Chondrocyte (in vitro differentiated cells): ENCODE measurements around the gene SENP2. TPM values are rescaled to one million over a fixed set of nuclear protein-coding genes. Genes with fewer than 3 reads are reported as not detected.
"Not testable (repeated sequence)": the region's sequence is repeated elsewhere in the genome, so short reads cannot be mapped to it uniquely, and the experiment has no call there.

Experiments
- DNase-seq: peaks from one replicate; pipeline ENCODE4 v3.0.0; 2021; ENCODE audit warnings: mixed read lengths, low spot score
- H3K27ac Mint-ChIP-seq: one replicate; pipeline ENCODE4 v1.8.0; 2021; ENCODE audit warnings: mild to moderate bottlenecking, moderate library complexity, mixed read lengths; ENCODE audit not compliant: unreplicated experiment
- H3K27me3 Mint-ChIP-seq: 2 replicates; pipeline ENCODE4 v1.8.0; 2021; ENCODE audit warnings: low read depth, mixed read lengths
- H3K36me3 Mint-ChIP-seq: 2 replicates; pipeline ENCODE4 v1.8.0; 2021; ENCODE audit warnings: low read depth, mixed read lengths
- H3K4me1 Mint-ChIP-seq: 2 replicates; pipeline ENCODE4 v1.8.0; 2021; ENCODE audit warnings: low read depth, mild to moderate bottlenecking, mixed read lengths
- H3K4me3 Mint-ChIP-seq: one replicate; pipeline ENCODE4 v1.8.0; 2021; ENCODE audit warnings: mild to moderate bottlenecking, moderate library complexity, mixed read lengths; ENCODE audit not compliant: unreplicated experiment
- H3K9me3 Mint-ChIP-seq: 2 replicates; pipeline ENCODE4 v1.8.0; 2021; ENCODE audit warnings: low read depth, mixed read lengths
- CTCF ChIP-seq: fragments of 200-600 bp; sonication (generic); IDR thresholded peaks from 2 replicates; pipeline ENCODE4 v1.5.0; 2021; ENCODE audit warnings: antibody characterized with exemption, mild to moderate bottlenecking, moderate library complexity
- total RNA-seq: library from RNA; stranded (reverse); gene quantifications from 3 replicates; pipeline ENCODE4 v1.2.1, GENCODE V29; 2021

Gene SENP2
- total RNA-seq, 1 donor from 2014 or later = 41.2 TPM

GRCh38 chr3:185575108-185575869 lies 10.8 kb upstream of the SENP2 start:
- H3K4me1 Mint-ChIP-seq, H3K27me3 Mint-ChIP-seq, H3K4me3 Mint-ChIP-seq, H3K27ac Mint-ChIP-seq, H3K36me3 Mint-ChIP-seq, DNase-seq: not testable (repeated sequence)
- H3K9me3 Mint-ChIP-seq = peaks cover 17% of the 10 kb centered on the region
- TF ChIP-seq CTCF = peak; percentile 80

GRCh38 chr3:185582236-185582635 lies 3.9 kb upstream of the SENP2 start:
- TF ChIP-seq CTCF = no peak
- no peaks in the 10 kb centered on the region for H3K9me3 Mint-ChIP-seq
- H3K36me3 Mint-ChIP-seq = no peaks in the 10 kb centered on the region
- peaks cover 15% of the 10 kb centered on the region for H3K4me1 Mint-ChIP-seq
- H3K27me3 Mint-ChIP-seq = no peaks in the 10 kb centered on the region
- no peak overlapping the region for H3K4me3 Mint-ChIP-seq
- no peak for DNase-seq
- no peak overlapping the region for H3K27ac Mint-ChIP-seq

- H3K27ac Mint-ChIP-seq = no peak overlapping the region
- DNase-seq = no peak
- no peaks in the 10 kb centered on the region for H3K27me3 Mint-ChIP-seq
- TF ChIP-seq CTCF = no peak
- H3K4me1 Mint-ChIP-seq = peaks cover 16% of the 10 kb centered on the region
- no peak overlapping the region for H3K4me3 Mint-ChIP-seq
- no peaks in the 10 kb centered on the region for H3K36me3 Mint-ChIP-seq
- H3K9me3 Mint-ChIP-seq = no peaks in the 10 kb centered on the region
These were observed 3.2 kb upstream of the SENP2 start for GRCh38 chr3:185582871-185583270.

GRCh38 chr3:185583925-185584324 lies 2.2 kb upstream of the SENP2 start:
- Mint-ChIP-seq H3K27me3 (no peaks in the 10 kb centered on the region), H3K4me3 (no peak overlapping the region), H3K36me3 (no peaks in the 10 kb centered on the region), H3K27ac (no peak overlapping the region), H3K4me1 (peaks cover 24% of the 10 kb centered on the region), H3K9me3 (no peaks in the 10 kb centered on the region)
- no peak for DNase-seq
- no peak for TF ChIP-seq CTCF

GRCh38 chr3:185584686-185585085 lies 1.4 kb upstream of the SENP2 start:
- Mint-ChIP-seq H3K27ac (no peak overlapping the region), H3K4me3 (no peak overlapping the region), H3K4me1 (peaks cover 29% of the 10 kb centered on the region), H3K36me3 (no peaks in the 10 kb centered on the region), H3K9me3 (no peaks in the 10 kb centered on the region), H3K27me3 (no peaks in the 10 kb centered on the region)
- TF ChIP-seq CTCF = no peak
- DNase-seq = no peak
